HG03342 (cell line): ENCODE results near the gene FREM2.

ENCODE experiments used
- ATAC-seq: cut with Tn5 transposase; IDR thresholded peaks from one replicate; pipeline ENCODE4 v1.9.1; 2021; ENCODE audit warnings: mild to moderate bottlenecking, moderate library complexity; ENCODE audit not compliant: unreplicated experiment

Gene FREM2

GRCh38 chr13:38819053-38819452 lies 132.2 kb downstream of the FREM2 start:
- no peak for ATAC-seq

GRCh38 chr13:38819596-38819995 lies 132.7 kb downstream of the FREM2 start:
- ATAC-seq: no peak

GRCh38 chr13:38821770-38822551 lies 135.1 kb downstream of the FREM2 start:
- ATAC-seq: no peak

- peak; percentile 62 for ATAC-seq
These were observed 137.5 kb downstream of the FREM2 start for GRCh38 chr13:38824342-38824741.

GRCh38 chr13:38826182-38826813 lies 139.4 kb downstream of the FREM2 start:
- ATAC-seq: no peak

GRCh38 chr13:38830442-38831045 lies 143.7 kb downstream of the FREM2 start:
- no peak for ATAC-seq

GRCh38 chr13:38844581-38844980 lies 157.7 kb downstream of the FREM2 start:
- no peak for ATAC-seq

- ATAC-seq: no peak
These were observed 161.5 kb downstream of the FREM2 start for GRCh38 chr13:38848360-38848759.

- ATAC-seq: no peak
These were observed 162.4 kb downstream of the FREM2 start for GRCh38 chr13:38849315-38849714.

- ATAC-seq: peak; percentile 59
These were observed 164.2 kb downstream of the FREM2 start for GRCh38 chr13:38850868-38851626.

- no peak for ATAC-seq
These were observed 167.3 kb downstream of the FREM2 start for GRCh38 chr13:38854226-38854625.

GRCh38 chr13:38856065-38856464 lies 169.2 kb downstream of the FREM2 start:
- no peak for ATAC-seq

- ATAC-seq: no peak
These were observed 175.6 kb downstream of the FREM2 start for GRCh38 chr13:38862443-38862842.

GRCh38 chr13:38863536-38863935 lies 176.7 kb downstream of the FREM2 start:
- ATAC-seq: no peak

GRCh38 chr13:38866649-38867048 lies 179.8 kb downstream of the FREM2 start:
- no peak for ATAC-seq

GRCh38 chr13:38868399-38868798 lies 181.5 kb downstream of the FREM2 start:
- ATAC-seq: no peak

GRCh38 chr13:38868870-38869269 lies 182.0 kb downstream of the FREM2 start:
- no peak for ATAC-seq

- no peak for ATAC-seq
These were observed 184.4 kb downstream of the FREM2 start for GRCh38 chr13:38871275-38871674.

- ATAC-seq: peak; percentile 85
These were observed 185.8 kb downstream of the FREM2 start for GRCh38 chr13:38872693-38873092.

GRCh38 chr13:38875186-38875875 lies 188.5 kb downstream of the FREM2 start:
- no peak for ATAC-seq

GRCh38 chr13:38879278-38879677 lies 192.4 kb downstream of the FREM2 start:
- no peak for ATAC-seq
